HFFc6 (cell line): ENCODE results near the gene PIP4K2C. TPM values are rescaled to one million over a fixed set of nuclear protein-coding genes. Genes with fewer than 3 reads are reported as not detected.

Source experiments
- DNase-seq: peaks from one replicate; pipeline ENCODE4 v3.0.0-alpha.2; 2018
- H3K27ac Mint-ChIP-seq: 2 replicates; pipeline ENCODE4 v1.8.0; 2020; ENCODE audit warnings: mild to moderate bottlenecking, mixed read lengths
- H3K27me3 Mint-ChIP-seq: 2 replicates; pipeline ENCODE4 v1.8.0; 2021; ENCODE audit warnings: mild to moderate bottlenecking, moderate library complexity, mixed read lengths; ENCODE audit not compliant: insufficient read depth
- H3K36me3 Mint-ChIP-seq: 2 replicates; pipeline ENCODE4 v1.8.0; 2021; ENCODE audit warnings: low read depth, mixed read lengths
- H3K4me1 Mint-ChIP-seq: 2 replicates; pipeline ENCODE4 v1.8.0; 2020; ENCODE audit warnings: low read depth, mixed read lengths
- H3K4me3 Mint-ChIP-seq: 2 replicates; pipeline ENCODE4 v1.8.0; 2020; ENCODE audit warnings: mild to moderate bottlenecking, moderate library complexity, mixed read lengths
- H3K9me3 Mint-ChIP-seq: 2 replicates; pipeline ENCODE4 v1.8.0; 2020; ENCODE audit warnings: mild to moderate bottlenecking, mixed read lengths
- CTCF ChIP-seq: fragments of 200-600 bp; sonication (generic); IDR thresholded peaks from 2 replicates; pipeline ENCODE4 v1.5.0; 2021; ENCODE audit warnings: antibody characterized with exemption, mild to moderate bottlenecking
- total RNA-seq, 6 experiments: library from RNA; stranded (reverse); fragmentation: NEBNext Ultra II Directional; extraction: Animal tissue kit (Norgen Biotek cat#: 25700); gene quantifications; 2 replicates in 1 of 6; 3 replicates in 5 of 6; pipeline ENCODE4 v1.2.3, GENCODE V29; 2021

PIP4K2C gene
- total RNA-seq, 6 experiments from 2014 or later = 21.1 to 33.1 (median 24.3) TPM

GRCh38 chr12:57547288-57548012 lies 43.5 kb upstream of the PIP4K2C start:
- H3K4me3 Mint-ChIP-seq = peak overlapping the region; percentile 93
- H3K36me3 Mint-ChIP-seq = peaks cover 21% of the 10 kb centered on the region
- no peaks in the 10 kb centered on the region for H3K9me3 Mint-ChIP-seq
- no peak overlapping the region for H3K27ac Mint-ChIP-seq
- no peak for TF ChIP-seq CTCF
- no peak for DNase-seq
- peaks cover 6% of the 10 kb centered on the region; the same call in 1 of the 2 replicates for H3K27me3 Mint-ChIP-seq
- peaks cover 62% of the 10 kb centered on the region for H3K4me1 Mint-ChIP-seq

- Mint-ChIP-seq H3K4me1 (peaks cover 67% of the 10 kb centered on the region), H3K9me3 (no peaks in the 10 kb centered on the region), H3K4me3 (no peak overlapping the region), H3K27me3 (peaks cover 6% of the 10 kb centered on the region; the same call in 1 of the 2 replicates), H3K36me3 (peaks cover 21% of the 10 kb centered on the region), H3K27ac (no peak overlapping the region)
- no peak for DNase-seq
- no peak for TF ChIP-seq CTCF
Observed at GRCh38 chr12:57548013-57548315, 43.0 kb upstream of the PIP4K2C start.

GRCh38 chr12:57548488-57548887 lies 42.5 kb upstream of the PIP4K2C start:
- Mint-ChIP-seq H3K27ac (no peak overlapping the region), H3K4me3 (no peak overlapping the region; the same call in 1 of the 2 replicates), H3K27me3 (peaks cover 7% of the 10 kb centered on the region; the same call in 1 of the 2 replicates), H3K9me3 (no peaks in the 10 kb centered on the region), H3K36me3 (peaks cover 21% of the 10 kb centered on the region), H3K4me1 (peaks cover 70% of the 10 kb centered on the region)
- DNase-seq = no peak
- TF ChIP-seq CTCF = no peak

- Mint-ChIP-seq H3K27ac (no peak overlapping the region), H3K4me3 (peak overlapping the region; percentile 87), H3K36me3 (peaks cover 21% of the 10 kb centered on the region), H3K27me3 (peaks cover 8% of the 10 kb centered on the region; the same call in 1 of the 2 replicates), H3K9me3 (no peaks in the 10 kb centered on the region), H3K4me1 (peaks cover 65% of the 10 kb centered on the region)
- DNase-seq = no peak
- no peak for TF ChIP-seq CTCF
Observed at GRCh38 chr12:57549203-57549908, 41.6 kb upstream of the PIP4K2C start.

- Mint-ChIP-seq H3K4me3 (peak within 1 kb of the TSS; percentile 87), H3K9me3 (no peaks in the 10 kb centered on the region), H3K4me1 (peaks cover 60% of the 10 kb centered on the region), H3K27ac (no peak within 1 kb of the TSS), H3K27me3 (peaks cover 9% of the 10 kb centered on the region), H3K36me3 (peaks cover 16% of the 10 kb centered on the region)
- no peak for DNase-seq
- TF ChIP-seq CTCF = peak; percentile 38; the same call in 1 of the 2 replicates
Observed at GRCh38 chr12:57549909-57550640, 40.9 kb upstream of the PIP4K2C start, which contains the start of gene KIF5A. Gene KIF5A (plus strand): TSS chr12:57550044. CDS start chr12:57550272, 228 bp downstream.
